AG08396 (cell line): ENCODE measurements around the gene CPNE2.
"Not testable (repeated sequence)": the region's sequence is repeated elsewhere in the genome, so short reads cannot be mapped to it uniquely, and the experiment has no call there.

Source experiments
- DNase-seq: peaks from one replicate; pipeline ENCODE4 v3.0.0; 2012; ENCODE audit warnings: low spot score, mixed read lengths

CPNE2 gene

GRCh38 chr16:57069635-57070370 lies 22.6 kb upstream of the CPNE2 start:
- no peak for DNase-seq

DNA sequence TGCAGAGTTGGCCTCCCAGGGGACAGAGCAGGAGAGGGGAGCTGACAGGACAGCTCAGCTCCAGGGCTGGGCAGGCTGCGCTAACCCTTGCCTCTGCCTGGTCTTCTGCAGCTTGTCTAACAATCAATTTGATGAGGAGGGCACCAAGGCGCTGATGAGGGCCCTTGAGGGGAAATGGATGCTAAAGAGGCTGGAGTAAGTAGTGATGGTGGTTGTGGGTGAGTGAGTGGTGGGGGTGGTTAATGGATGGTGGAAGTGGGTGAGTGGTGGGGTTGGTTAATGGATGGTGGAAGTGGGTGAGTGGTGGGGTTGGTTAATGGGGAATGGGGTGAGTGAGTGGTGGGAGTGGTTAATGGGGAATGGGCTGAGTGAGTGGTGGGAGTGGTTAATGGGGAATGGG lies 22.0 kb upstream of the CPNE2 start:
- DNase-seq = no peak

DNA sequence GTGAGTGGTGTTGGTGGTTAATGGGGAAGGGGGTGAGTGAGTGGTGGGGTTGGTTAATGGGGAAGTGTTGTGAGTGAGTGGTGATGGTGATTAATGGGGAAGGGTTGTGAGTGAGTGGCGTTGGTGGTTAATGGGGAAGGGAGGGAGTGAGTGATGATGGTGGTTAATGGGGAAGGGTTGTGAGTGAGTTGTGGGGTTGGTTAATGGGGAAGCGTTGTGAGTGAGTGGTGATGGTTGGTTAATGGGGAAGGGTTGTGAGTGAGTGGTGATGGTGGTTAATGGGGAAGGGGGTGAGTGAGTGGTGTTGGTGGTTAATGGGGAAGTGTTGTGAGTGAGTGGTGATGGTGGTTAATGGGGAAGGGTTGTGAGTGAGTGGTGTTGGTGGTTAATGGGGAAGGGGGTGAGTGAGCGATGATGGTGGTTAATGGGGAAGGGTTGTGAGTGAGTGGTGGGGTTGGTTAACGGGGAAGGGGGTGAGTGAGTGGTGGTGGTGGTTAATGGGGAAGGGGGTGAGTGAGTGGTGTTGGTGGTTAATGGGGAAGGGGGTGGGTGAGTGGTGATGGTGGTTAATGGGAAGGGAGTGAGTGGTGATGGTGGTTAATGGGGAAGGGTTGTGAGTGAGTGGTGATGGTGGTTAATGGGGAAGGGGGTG lies 21.2 kb upstream of the CPNE2 start:
- not testable (repeated sequence) for DNase-seq

- peak; percentile 25 for DNase-seq
Observed at GRCh38 chr16:57071831-57072582, 20.4 kb upstream of the CPNE2 start.

- no peak for DNase-seq
Observed at GRCh38 chr16:57072616-57073275, 19.6 kb upstream of the CPNE2 start.

DNA sequence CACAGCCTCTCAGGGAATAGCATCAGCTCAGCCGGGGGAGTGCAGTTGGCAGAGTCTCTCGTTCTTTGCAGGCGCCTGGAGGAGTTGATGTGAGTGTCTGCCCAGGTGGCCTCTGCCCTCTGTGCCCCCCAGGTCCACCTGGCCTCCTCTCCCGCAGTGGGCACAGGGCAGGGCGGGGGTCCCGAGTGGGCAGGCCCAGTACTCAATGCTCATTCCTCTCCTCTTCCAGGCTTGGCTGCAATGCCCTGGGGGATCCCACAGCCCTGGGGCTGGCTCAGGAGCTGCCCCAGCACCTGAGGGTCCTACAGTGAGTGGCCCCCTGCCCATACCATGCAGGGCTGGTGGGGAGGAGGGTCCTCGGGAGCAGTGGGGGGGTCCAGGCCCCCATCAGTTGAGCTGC lies 14.7 kb upstream of the CPNE2 start:
- DNase-seq = no peak

DNA sequence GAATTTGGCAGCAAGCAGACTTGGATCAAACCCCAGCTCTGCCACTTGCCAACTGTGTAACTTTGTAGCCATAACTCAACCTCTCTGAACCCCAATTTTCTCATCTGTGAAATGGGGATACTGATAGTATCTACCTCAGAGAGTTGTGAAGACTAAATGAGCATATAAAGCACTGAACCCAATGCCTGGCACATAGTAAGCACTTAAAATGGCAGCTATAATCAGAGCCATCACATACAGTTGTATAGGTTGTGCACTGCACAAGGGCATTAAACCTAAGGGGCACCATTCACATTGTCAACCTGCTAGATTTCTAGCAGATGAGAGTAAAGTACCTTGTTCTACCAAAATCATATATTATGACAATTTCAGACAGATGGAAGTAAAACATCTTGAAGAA lies 10.6 kb upstream of the CPNE2 start:
- no peak for DNase-seq

DNA sequence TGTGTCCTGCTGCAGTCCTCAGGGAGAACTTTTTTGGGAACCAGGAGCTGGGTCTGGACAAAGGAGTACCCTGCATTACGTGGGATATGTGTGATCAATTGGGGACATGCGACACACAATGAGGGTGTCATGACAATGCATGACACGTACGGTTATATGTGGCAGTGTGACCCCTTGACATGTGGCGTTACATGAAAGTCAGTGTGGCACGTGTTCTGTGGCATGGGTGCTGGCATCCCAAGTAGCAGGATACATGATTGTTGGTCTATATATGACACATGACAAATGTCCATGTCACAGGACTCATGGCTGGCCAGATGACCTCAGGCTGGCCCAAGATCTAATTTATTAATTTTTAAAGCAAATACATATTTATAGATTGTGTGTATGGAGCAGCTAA lies 9.7 kb upstream of the CPNE2 start:
- DNase-seq = no peak

GRCh38 chr16:57083485-57084126 lies 8.8 kb upstream of the CPNE2 start:
- no peak for DNase-seq

DNA sequence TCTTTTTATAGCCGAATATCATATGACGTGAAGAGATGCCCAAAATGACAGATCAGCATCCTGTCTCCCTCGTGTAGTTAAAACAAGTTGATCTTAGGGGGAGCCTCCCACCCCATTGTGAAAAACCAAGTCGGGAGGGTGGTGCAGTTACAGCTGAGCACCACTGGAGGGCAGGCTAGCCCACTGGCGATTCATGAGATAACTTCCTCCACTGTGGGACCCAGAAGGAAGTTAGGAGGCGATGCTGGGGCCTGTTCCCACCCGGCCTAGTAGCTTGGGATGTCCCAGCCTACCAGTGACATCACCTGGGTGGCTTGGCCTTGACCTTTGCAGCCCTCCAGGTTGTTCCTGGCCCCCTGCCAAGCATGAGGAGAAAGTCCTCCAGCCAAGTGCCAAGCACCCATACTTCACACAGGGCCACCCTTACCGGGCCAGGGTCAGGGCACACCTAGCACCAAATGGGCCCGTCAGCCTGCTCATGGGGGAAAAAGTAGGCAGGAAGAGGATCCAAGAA lies 8.1 kb upstream of the CPNE2 start:
- peak; percentile 86 for DNase-seq

- DNase-seq = no peak
Observed at GRCh38 chr16:57084996-57085395, 7.4 kb upstream of the CPNE2 start.

DNA sequence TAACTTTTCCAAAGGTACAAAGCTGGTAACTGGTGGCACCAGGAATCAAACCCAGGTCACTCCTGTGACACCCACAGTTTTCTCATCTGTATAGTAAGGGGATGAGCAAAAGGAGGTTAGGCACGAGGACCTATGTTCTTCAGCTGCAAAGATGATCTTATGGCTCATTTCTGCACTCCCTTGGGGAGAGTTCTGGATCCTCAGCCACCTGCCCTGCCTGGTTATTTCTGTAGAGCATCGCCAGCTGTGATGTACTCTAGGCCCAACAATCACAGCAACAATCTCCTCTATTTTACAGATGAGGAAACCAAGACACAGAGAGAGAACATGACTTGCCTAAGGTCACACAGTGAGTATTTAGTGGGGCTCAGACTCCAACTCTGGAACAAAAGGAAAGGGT lies 5.4 kb upstream of the CPNE2 start:
- no peak for DNase-seq

DNA sequence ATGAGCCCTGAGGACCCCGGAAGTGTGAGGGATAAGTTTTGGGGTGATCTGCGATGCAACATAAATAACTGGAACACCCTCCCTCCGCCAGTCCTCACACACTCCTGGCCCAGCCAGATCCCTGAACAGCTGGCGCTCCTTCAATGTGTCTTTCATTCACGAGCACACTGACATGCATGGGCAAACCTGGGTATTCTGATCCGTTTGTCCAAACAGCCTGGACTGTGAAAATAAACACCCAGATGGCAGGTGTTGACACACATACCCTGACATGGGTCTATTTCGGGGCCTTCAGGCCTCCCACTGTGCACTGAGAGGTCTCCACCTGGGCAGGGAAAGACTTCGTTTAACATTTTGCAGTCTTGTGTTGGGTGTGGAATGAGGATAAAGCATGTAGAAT lies 3.0 kb upstream of the CPNE2 start:
- no peak for DNase-seq

DNA sequence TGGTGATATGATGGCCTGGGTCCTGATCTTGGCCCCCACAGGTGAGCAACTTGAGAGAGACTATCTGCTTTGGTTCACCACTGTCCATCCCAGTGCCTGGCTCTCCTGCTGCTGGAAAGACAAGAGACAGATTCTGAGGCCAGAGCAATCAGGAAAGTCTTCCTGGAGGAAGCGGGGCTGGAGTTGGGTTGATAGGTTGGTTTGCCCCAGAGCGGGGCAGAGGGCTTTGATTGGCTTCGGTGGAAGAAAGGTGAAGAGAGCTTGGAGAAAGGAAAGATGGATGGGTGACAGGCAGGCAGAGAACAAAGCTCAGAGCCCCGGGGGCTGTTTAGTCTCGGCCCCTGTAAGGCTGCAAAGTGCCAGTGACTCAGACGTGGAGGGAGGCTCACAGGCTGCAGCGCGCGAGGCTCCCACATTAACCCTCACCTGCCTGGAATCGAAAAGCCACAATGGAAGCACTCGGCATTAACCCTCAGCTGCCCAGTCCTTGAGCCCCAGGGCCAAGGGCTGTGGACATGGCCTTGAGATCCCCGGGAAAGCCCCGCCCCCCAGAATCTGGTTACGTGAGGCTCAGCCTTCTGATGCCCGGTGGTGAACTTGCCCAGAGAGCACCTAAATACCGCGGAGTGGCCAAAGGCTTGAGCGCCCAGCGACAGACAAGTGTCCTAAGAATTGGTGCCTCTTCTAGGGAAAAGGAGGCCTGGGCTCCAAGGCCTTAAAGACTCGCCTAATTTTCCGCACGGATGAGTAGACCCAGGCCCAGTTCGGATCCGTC lies 996 bp upstream of the CPNE2 start:
- DNase-seq = peak; percentile 68

DNA sequence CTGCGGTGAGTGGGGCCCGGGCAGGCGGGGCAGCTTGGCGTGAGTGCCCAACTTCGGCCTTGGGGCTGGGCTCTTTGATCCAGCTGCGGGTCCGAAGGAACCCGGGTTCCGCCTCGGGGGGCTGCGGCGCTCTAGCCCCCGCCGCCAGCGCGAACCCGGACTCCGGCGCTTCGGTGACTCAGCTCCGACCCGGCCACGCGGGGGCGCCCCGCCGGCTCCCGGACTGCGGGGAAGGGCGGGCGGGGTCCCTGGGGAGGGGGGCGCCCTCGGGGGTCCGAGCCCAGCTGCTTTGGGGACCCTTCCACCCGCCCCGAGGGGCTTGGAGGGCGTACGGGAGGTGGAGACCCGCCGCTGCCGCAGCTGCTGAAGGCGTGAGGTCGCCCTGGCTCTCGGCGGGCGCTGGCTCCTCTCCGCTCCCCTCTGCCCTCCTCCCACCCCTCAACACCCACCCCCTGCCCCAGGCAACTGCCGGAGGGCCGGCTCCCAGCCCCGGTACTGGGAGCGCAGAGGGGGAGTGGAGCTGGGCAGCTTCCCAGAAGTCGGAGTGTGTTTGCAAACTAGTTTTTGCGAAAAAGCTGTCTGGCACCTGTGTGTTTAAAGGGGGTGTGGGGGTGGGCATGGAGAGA lies 516 bp downstream of the CPNE2 start:
- DNase-seq = peak; percentile 74

DNA sequence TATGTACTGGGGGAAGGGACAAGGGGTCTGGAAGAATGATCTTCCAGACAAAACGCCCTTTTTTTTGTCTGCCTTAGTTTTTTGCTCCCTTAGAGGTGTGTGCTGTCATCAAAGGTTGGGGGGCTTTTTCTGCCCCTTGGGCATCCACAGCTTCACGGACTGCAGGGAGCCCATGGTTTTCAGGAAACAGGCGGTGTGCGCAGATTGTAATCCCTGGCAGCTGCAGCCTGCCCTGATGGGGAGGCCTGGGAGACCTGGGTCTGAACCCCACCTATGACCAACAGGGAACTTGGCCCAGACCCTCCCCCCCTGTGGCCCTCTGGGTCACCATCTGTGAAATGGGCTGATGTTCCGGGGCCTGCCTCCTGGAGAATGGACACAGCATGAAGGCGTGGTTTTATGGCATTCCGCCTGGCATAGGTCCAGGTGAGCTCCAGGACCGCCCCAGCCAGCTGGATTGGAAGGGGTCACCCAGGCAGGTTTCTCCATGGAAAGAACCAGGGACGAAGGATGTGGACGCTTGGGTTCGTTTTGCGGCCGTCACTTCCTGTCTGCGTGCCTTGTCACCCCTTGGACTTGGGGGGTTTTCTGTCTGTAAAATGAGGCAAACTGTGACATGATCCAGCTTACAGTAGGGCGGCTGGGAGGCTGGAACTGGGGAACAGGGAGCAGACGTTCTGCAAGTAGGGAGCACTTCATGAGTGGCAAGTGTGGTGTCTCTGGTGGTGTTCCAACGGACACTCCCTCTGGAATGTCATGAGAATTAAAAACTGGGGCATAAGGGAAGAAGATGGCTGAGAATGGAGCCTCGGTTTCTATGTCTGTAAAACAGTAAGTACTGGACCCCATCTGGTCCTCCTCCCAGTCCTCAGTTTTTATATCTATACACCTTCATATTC lies 1.5 kb downstream of the CPNE2 start:
- no peak for DNase-seq

GRCh38 chr16:57094911-57095310 lies 2.5 kb downstream of the CPNE2 start:
- DNase-seq = no peak

DNA sequence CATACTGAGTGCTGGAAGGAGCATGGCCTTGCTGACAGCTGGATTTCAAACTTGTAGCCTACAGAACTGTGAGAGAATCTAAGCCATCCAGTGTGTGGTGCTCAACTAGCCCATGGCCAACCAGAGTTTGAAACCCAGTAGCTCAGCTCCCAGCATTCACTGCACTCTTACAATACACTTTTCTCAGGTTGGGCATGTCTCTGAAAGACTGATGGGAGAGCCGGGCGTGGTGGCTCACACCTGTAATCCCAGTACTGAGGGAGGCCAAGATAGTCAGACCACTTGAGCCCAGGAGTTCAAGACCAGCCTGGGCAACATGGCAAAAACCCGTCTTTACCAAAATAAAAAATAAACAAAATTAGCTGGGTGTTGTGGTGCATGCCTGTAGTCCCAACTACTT lies 3.8 kb downstream of the CPNE2 start:
- no peak for DNase-seq

DNA sequence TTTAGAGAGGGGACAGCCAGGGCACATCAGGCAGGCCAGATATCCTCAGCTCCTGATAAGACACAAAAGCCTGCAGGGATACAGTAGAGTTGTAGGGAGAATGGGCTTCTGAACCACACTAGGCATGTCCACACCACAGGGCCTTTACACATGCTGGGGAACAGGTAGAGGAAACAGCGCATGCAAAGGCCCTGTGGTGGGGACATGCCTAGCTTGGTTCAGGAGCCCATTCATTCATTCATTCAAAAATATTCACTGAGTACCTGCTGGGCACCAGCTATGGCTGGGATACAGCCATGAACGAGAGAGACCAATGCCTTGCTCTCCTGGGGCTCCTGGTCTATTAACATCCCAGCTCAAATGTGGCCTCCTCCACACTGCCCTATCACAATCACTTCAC lies 4.4 kb downstream of the CPNE2 start:
- DNase-seq = no peak
